Fibroblast of skin of scalp (primary cell): Measurements from ENCODE around the gene TRIM17.

Experiments
- DNase-seq: peaks from one replicate; pipeline ENCODE4 v3.0.0-alpha.2; 2013

TRIM17 gene

GRCh38 chr1:228366866-228367741 is 49.6 kb downstream of the TRIM17 start:
- DNase-seq = no peak

GRCh38 chr1:228366062-228366865 is 50.4 kb downstream of the TRIM17 start:
- no peak for DNase-seq

DNA sequence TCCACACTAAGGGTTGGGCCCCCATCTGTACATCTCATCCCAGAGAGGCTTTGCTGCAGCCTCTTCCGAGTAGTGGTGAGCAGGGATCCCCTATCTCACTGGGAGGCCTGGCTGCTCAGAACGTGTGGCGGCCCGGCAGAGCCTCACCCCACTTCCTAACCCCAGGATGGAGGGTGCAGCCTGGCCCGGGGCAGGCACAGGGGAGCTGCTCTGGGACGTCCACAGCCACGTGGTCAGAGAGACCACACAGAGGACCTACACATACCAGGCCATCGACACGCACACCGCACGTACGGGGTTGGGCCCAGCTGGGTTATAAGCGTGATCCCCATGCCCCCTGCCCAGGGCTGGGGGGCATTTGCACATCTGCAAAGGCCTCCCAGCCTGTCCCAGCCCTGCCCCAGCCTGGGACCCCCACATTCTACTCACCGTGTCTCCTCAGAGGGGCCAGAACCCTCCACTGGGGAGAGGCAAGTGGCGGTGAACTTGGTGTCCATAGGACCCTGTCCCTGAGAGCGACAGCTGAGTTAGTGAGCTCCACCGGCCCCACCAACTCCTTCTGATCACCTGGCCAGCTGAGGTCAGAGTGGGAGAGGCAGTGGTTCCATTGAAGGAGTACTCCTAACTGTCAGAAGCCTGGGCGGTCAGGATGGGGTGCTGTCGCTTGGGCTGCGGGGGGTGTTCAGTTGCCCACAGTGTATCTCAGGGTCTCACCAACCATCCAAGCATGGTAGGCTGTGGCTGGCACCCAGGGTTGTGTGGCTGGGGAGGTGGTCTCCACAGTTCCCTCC is 51.2 kb downstream of the TRIM17 start:
- no peak for DNase-seq

DNA sequence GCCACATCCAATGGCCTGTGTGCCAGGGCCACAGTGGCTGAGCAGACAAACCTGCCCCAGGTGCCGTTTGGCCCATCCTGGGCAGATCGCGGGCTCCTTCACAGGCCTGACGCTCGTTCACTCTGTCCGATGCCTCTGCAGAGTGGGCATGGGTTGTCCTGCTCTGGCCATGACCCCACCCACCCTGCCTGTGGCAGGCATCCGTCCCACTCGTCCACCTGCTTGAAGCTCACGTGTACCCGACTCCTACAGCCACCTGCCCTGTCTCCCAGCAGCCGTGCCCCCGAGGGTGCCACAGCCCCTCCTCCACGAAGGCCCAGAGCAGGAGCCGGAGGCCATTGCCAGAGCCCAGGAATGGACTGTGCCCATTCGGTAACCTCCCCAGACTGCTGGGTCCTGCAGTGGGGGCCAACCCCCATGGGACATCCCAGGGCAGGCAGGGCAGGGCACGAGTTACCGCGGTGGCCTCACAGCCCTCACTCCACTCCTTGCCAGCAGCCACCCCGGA is 51.9 kb downstream of the TRIM17 start:
- DNase-seq = no peak

GRCh38 chr1:228364068-228364705 is 52.5 kb downstream of the TRIM17 start:
- no peak for DNase-seq

- no peak for DNase-seq
These were observed 53.0 kb downstream of the TRIM17 start for GRCh38 chr1:228363686-228364067.

GRCh38 chr1:228362884-228363450 is 53.7 kb downstream of the TRIM17 start:
- DNase-seq = no peak

GRCh38 chr1:228362141-228362883 is 54.3 kb downstream of the TRIM17 start:
- no peak for DNase-seq

GRCh38 chr1:228361314-228362140 is 55.1 kb downstream of the TRIM17 start:
- DNase-seq = no peak

DNA sequence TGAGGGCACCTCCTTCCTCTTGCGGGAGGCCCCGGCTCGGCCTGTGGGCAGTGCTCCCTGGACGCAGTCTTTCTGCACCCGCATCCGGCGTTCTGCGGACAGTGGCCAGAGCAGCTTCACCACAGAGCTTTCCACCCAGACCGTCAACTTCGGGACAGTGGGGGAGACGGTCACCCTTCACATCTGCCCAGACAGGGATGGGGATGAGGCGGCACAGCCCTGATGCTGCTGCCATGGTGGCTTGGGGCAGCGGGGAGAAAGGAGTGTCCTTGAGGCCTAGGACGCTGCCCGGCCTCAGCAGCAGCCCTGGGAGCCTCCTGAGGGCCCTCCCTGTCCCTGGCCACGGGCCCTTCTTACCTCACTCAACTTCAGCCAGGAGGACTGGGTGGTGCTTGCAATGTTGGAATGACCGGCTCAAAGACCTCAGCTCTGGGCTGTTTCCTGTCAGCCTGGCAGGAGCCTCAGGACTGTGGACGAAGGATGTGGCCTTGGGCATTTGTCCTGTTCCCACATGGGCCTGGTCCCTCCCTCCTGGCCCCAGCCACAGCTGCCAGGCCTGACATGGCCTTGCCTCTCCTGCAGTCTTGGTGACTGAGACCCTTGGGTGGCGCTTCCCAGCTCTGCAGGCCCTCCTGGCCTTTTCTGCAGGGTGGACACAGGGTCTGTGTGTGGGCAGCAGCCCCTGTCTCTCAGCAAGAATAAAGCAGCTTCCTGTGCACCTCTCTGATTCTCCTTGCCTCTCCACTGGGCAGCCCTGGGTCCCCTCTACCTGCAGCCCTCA is 55.9 kb downstream of the TRIM17 start:
- no peak for DNase-seq

GRCh38 chr1:228359613-228360532 is 56.8 kb downstream of the TRIM17 start:
- DNase-seq = no peak

DNA sequence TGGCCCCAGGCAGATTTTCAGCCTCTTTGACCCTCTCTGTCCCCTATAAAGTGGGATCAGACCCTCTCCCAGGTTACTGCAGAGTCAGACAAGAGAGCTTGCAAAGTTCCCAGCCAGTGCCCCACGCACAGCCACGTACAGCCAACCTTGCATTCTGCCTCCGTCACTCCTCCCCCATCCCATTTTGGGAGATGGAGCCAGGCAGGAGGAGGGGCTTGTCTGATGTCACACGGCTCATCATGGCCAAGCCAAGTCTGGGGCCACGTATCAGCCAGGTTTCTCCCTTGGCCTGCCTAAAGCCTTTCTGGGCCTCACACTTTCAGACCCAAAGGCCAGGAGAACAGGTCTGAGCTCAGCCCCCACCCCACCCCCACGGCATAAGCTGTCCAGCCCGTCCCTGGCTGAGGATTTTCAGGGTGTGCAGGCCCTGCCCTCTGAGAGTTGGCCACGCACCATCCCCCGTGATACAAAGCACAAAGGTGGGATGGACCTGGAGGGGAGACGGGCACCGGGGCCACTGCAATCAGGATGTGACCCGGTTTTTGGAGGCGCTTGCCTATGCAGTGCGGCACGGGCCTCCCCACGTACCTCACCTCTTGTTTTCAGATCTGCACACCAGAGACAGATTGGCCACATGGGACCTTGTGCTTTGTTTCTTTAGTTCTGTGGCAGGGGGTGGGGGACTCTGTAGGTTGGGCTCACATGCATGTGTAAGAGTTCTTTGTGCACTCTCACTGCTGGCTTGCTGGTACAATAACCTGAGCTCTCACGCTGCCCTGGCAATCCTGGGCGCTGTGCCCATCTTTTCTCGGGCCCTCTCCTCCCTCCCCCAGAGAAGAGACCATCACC is 57.7 kb downstream of the TRIM17 start:
- no peak for DNase-seq

DNA sequence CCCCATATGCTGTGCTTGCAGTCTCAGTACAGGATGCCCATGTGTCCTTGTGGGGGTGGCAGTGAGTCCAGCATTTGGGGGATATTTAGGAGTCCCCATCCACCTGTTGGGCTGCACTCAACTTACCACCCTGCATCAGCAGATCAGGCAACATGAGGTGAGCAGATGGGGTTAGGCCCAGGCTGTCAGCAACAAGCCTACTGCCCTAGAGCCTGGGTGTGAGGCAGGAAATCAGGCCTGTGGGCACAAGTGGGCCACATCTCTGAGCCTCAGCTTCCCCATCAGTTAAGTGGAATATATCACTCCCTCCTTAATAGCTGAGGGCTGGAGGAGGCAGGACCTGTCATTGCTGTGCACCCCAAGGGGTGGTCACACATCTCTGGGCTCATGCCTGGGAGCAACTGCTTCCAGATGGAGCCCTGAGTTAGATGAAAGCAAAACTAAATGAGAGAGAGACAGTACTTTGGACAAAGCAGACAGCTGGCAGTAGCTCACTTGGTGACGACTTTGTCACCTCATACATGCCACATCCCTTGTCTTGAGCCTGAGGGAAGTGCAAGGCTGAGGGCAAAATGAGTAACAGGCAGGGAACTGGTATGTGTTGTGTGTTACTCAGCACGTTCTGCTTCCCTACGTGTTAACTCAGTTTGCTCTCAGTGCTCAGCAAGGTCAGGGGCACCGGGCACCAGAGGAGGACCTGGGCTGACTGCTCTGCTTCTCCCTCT is 58.5 kb downstream of the TRIM17 start:
- peak; percentile 9 for DNase-seq
